ENCODE data around the gene TULP4.

Gene TULP4

GRCh38 chr6:158437571-158437970 lies 125.3 kb downstream of the TULP4 start:
- H3K4me3 Mint-ChIP-seq, result no peak overlapping the region
- H3K4me1 Mint-ChIP-seq (ENCODE audit: low read depth), result peaks cover 18% of the 10 kb centered on the region
- H3K9me3 Mint-ChIP-seq, result no peaks in the 10 kb centered on the region
- intact Hi-C loops (cut with micrococcal nuclease), result no loop called here
- H3K36me3 Mint-ChIP-seq (ENCODE audit: low read depth), result peaks cover 7% of the 10 kb centered on the region
- H3K27ac Mint-ChIP-seq, result no peak overlapping the region
- no peaks in the 10 kb centered on the region for H3K27me3 Mint-ChIP-seq

- no peak overlapping the region for H3K4me3 Mint-ChIP-seq
- no peak overlapping the region for H3K27ac Mint-ChIP-seq
- intact Hi-C loops (cut with micrococcal nuclease), result no loop called here
- H3K9me3 Mint-ChIP-seq, result no peaks in the 10 kb centered on the region
- H3K36me3 Mint-ChIP-seq (ENCODE audit: low read depth), result peaks cover 14% of the 10 kb centered on the region
- peaks cover 18% of the 10 kb centered on the region for H3K4me1 Mint-ChIP-seq (ENCODE audit: low read depth)
- H3K27me3 Mint-ChIP-seq, result no peaks in the 10 kb centered on the region
Observed at GRCh38 chr6:158438226-158438625, 126.0 kb downstream of the TULP4 start.

GRCh38 chr6:158439255-158439654 lies 127.0 kb downstream of the TULP4 start:
- Mint-ChIP-seq H3K27ac (no peak overlapping the region), H3K9me3 (no peaks in the 10 kb centered on the region), H3K36me3 (ENCODE audit: low read depth) (peaks cover 14% of the 10 kb centered on the region), H3K27me3 (no peaks in the 10 kb centered on the region), H3K4me1 (ENCODE audit: low read depth) (peaks cover 18% of the 10 kb centered on the region), H3K4me3 (no peak overlapping the region)
- intact Hi-C loops (cut with micrococcal nuclease), result no loop called here

GRCh38 chr6:158441716-158442215 lies 129.5 kb downstream of the TULP4 start:
- intact Hi-C loops (cut with micrococcal nuclease), result no loop called here
- H3K9me3 Mint-ChIP-seq, result no peaks in the 10 kb centered on the region
- H3K27ac Mint-ChIP-seq, result no peak overlapping the region
- H3K36me3 Mint-ChIP-seq (ENCODE audit: low read depth), result peaks cover 7% of the 10 kb centered on the region
- no peak overlapping the region for H3K4me3 Mint-ChIP-seq
- H3K4me1 Mint-ChIP-seq (ENCODE audit: low read depth), result peaks cover 10% of the 10 kb centered on the region
- no peaks in the 10 kb centered on the region for H3K27me3 Mint-ChIP-seq

GRCh38 chr6:158442306-158442705 lies 130.0 kb downstream of the TULP4 start:
- intact Hi-C loops (cut with micrococcal nuclease), result no loop called here
- Mint-ChIP-seq H3K27me3 (no peaks in the 10 kb centered on the region), H3K27ac (no peak overlapping the region), H3K4me1 (ENCODE audit: low read depth) (peaks cover 10% of the 10 kb centered on the region), H3K9me3 (no peaks in the 10 kb centered on the region), H3K4me3 (no peak overlapping the region), H3K36me3 (ENCODE audit: low read depth) (peaks cover 7% of the 10 kb centered on the region)

GRCh38 chr6:158445426-158446085 lies 133.3 kb downstream of the TULP4 start:
- peaks cover 19% of the 10 kb centered on the region for H3K36me3 Mint-ChIP-seq (ENCODE audit: low read depth)
- H3K27ac Mint-ChIP-seq, result no peak overlapping the region
- no peaks in the 10 kb centered on the region for H3K27me3 Mint-ChIP-seq
- H3K4me3 Mint-ChIP-seq, result no peak overlapping the region
- no peaks in the 10 kb centered on the region for H3K4me1 Mint-ChIP-seq (ENCODE audit: low read depth)
- intact Hi-C loops (cut with micrococcal nuclease), result no loop called here
- no peaks in the 10 kb centered on the region for H3K9me3 Mint-ChIP-seq

- H3K27me3 Mint-ChIP-seq, result no peaks in the 10 kb centered on the region
- H3K4me1 Mint-ChIP-seq (ENCODE audit: low read depth), result peaks cover 19% of the 10 kb centered on the region
- H3K4me3 Mint-ChIP-seq, result no peak overlapping the region
- intact Hi-C loops (cut with micrococcal nuclease), result no loop called here
- H3K36me3 Mint-ChIP-seq (ENCODE audit: low read depth), result peaks cover 27% of the 10 kb centered on the region
- no peaks in the 10 kb centered on the region for H3K9me3 Mint-ChIP-seq
- no peak overlapping the region for H3K27ac Mint-ChIP-seq
Observed at GRCh38 chr6:158448856-158449255, 136.6 kb downstream of the TULP4 start.

- no peaks in the 10 kb centered on the region for H3K27me3 Mint-ChIP-seq
- peaks cover 38% of the 10 kb centered on the region for H3K36me3 Mint-ChIP-seq (ENCODE audit: low read depth)
- H3K27ac Mint-ChIP-seq, result no peak overlapping the region
- no peak overlapping the region for H3K4me3 Mint-ChIP-seq
- H3K4me1 Mint-ChIP-seq (ENCODE audit: low read depth), result peaks cover 19% of the 10 kb centered on the region
- H3K9me3 Mint-ChIP-seq, result no peaks in the 10 kb centered on the region
- intact Hi-C loops (cut with micrococcal nuclease), result no loop called here
Observed at GRCh38 chr6:158452191-158452590, 139.9 kb downstream of the TULP4 start.

GRCh38 chr6:158457131-158457530 lies 144.9 kb downstream of the TULP4 start:
- intact Hi-C loops (cut with micrococcal nuclease), result no loop called here
- Mint-ChIP-seq H3K36me3 (ENCODE audit: low read depth) (peaks cover 54% of the 10 kb centered on the region), H3K27me3 (no peaks in the 10 kb centered on the region), H3K4me3 (no peak overlapping the region), H3K4me1 (ENCODE audit: low read depth) (peaks cover 4% of the 10 kb centered on the region), H3K9me3 (no peaks in the 10 kb centered on the region), H3K27ac (no peak overlapping the region)

- Mint-ChIP-seq H3K27ac (no peak overlapping the region), H3K4me3 (no peak overlapping the region), H3K36me3 (ENCODE audit: low read depth) (peaks cover 54% of the 10 kb centered on the region), H3K27me3 (no peaks in the 10 kb centered on the region), H3K9me3 (no peaks in the 10 kb centered on the region), H3K4me1 (ENCODE audit: low read depth) (no peaks in the 10 kb centered on the region)
- intact Hi-C loops (cut with micrococcal nuclease), result no loop called here
Observed at GRCh38 chr6:158457616-158458278, 145.5 kb downstream of the TULP4 start.

GRCh38 chr6:158459726-158460125 lies 147.5 kb downstream of the TULP4 start:
- no peak overlapping the region for H3K4me3 Mint-ChIP-seq
- intact Hi-C loops (cut with micrococcal nuclease), result no loop called here
- H3K9me3 Mint-ChIP-seq, result no peaks in the 10 kb centered on the region
- H3K27ac Mint-ChIP-seq, result no peak overlapping the region
- no peaks in the 10 kb centered on the region for H3K4me1 Mint-ChIP-seq (ENCODE audit: low read depth)
- no peaks in the 10 kb centered on the region for H3K27me3 Mint-ChIP-seq
- peaks cover 64% of the 10 kb centered on the region for H3K36me3 Mint-ChIP-seq (ENCODE audit: low read depth)

GRCh38 chr6:158460602-158461169 lies 148.4 kb downstream of the TULP4 start:
- H3K27ac Mint-ChIP-seq, result no peak overlapping the region
- peaks cover 69% of the 10 kb centered on the region for H3K36me3 Mint-ChIP-seq (ENCODE audit: low read depth)
- H3K4me3 Mint-ChIP-seq, result no peak overlapping the region
- H3K27me3 Mint-ChIP-seq, result no peaks in the 10 kb centered on the region
- no peaks in the 10 kb centered on the region for H3K9me3 Mint-ChIP-seq
- intact Hi-C loops (cut with micrococcal nuclease), result no loop called here
- H3K4me1 Mint-ChIP-seq (ENCODE audit: low read depth), result no peaks in the 10 kb centered on the region

- Mint-ChIP-seq H3K4me1 (ENCODE audit: low read depth) (no peaks in the 10 kb centered on the region), H3K4me3 (no peak overlapping the region), H3K36me3 (ENCODE audit: low read depth) (peaks cover 71% of the 10 kb centered on the region), H3K27me3 (no peaks in the 10 kb centered on the region), H3K27ac (no peak overlapping the region), H3K9me3 (no peaks in the 10 kb centered on the region)
- intact Hi-C loops (cut with micrococcal nuclease), result no loop called here
Observed at GRCh38 chr6:158461954-158462353, 149.7 kb downstream of the TULP4 start.

GRCh38 chr6:158464483-158464882 lies 152.2 kb downstream of the TULP4 start:
- H3K9me3 Mint-ChIP-seq, result no peaks in the 10 kb centered on the region
- intact Hi-C loops (cut with micrococcal nuclease), result no loop called here
- H3K4me1 Mint-ChIP-seq (ENCODE audit: low read depth), result no peaks in the 10 kb centered on the region
- peaks cover 69% of the 10 kb centered on the region for H3K36me3 Mint-ChIP-seq (ENCODE audit: low read depth)
- H3K27me3 Mint-ChIP-seq, result no peaks in the 10 kb centered on the region
- no peak overlapping the region for H3K27ac Mint-ChIP-seq
- H3K4me3 Mint-ChIP-seq, result no peak overlapping the region

All from dendritic cell treated with granulocyte-macrophage colony-stimulating factor and Interleukin-4, amounts not matched to agents 40 ng/mL and 50 ng/mL, for 4 days (primary cell).